GM12878 (cell line): ENCODE results near the gene SLC25A45. TPM values are rescaled to one million over a fixed set of nuclear protein-coding genes. Genes with fewer than 3 reads are reported as not detected.

Experiments
- ATAC-seq: fragments of 200-7000 bp; cut with Tn5 transposase; 3 replicates; pipeline ENCODE4 v1.9.1; 2020; ENCODE audit warnings: mild to moderate bottlenecking, moderate library complexity
- BruUV-seq: library from RNA; stranded (reverse); fragments of 400-500 nt; replicated peaks from 2 replicates; lab custom pipeline; 2021; lab: Mats Ljungman, UMichigan
- CTCF ChIA-PET: fragments of 300-600 bp; sonication (Branson Sonifier 250); formaldehyde crosslinking; extraction: SDS; loops from one replicate; lab custom pipeline; 2021; ENCODE audit warnings: inconsistent platforms; lab: Yijun Ruan, JAX
- POLR2A ChIA-PET: fragments of 350-600 bp; formaldehyde crosslinking; extraction: SDS; loops from one replicate; lab custom pipeline; 2021; ENCODE audit warnings: inconsistent platforms; lab: Charles Lee
- RAD21 ChIA-PET: fragments of 300-600 bp; sonication (Branson Sonifier 250); formaldehyde crosslinking; loops from one replicate; lab custom pipeline; 2023; ENCODE audit warnings: antibody characterized with exemption; ENCODE audit not compliant: unreplicated experiment; lab: Charles Lee
- SMC1A ChIA-PET: fragments of 300-600 bp; sonication (Branson Sonifier 250); formaldehyde crosslinking; loops from one replicate; lab custom pipeline; 2023; ENCODE audit not compliant: unreplicated experiment, uncharacterized antibody; lab: Charles Lee
- DNase-seq: peaks from one replicate; pipeline ENCODE4 v3.0.0-alpha.2; 2011; ENCODE audit warnings: low read depth, low spot score
- FAIRE-seq: peaks from 3 replicates; lab custom pipeline; 2011; peaks lifted over from hg19 to GRCh38; lab: Jason Lieb, UNC
- H2AFZ ChIP-seq: 2 replicates; pipeline ENCODE4 v1.6.0; 2011; ENCODE audit warnings: low read depth, low read length, control low read depth; ENCODE audit not compliant: control insufficient read depth
- H3K27ac ChIP-seq: 2 replicates; pipeline ENCODE4 v1.5.1; 2011; ENCODE audit warnings: control low read depth; ENCODE audit not compliant: control insufficient read depth, insufficient read depth
- H3K27me3 ChIP-seq, 2 experiments: replicated peaks in 1 of 2; 2 replicates each; pipeline versions ENCODE4 v1.6.0 to v1.6.1; 2011; ENCODE audit warnings: low read length in 1 of 2; ENCODE audit not compliant: control insufficient read depth in 2 of 2, insufficient read depth in 2 of 2
- H3K36me3 ChIP-seq, 2 experiments: 2 replicates each; pipeline ENCODE4 v1.5.1; 2011; ENCODE audit warnings: low read length in 1 of 2; ENCODE audit not compliant: control insufficient read depth in 2 of 2, insufficient read depth in 2 of 2
- H3K4me1 ChIP-seq: 2 replicates; pipeline ENCODE4 v1.6.1; 2011; ENCODE audit warnings: mild to moderate bottlenecking, low read length, moderate library complexity, mixed read lengths; ENCODE audit not compliant: control insufficient read depth, insufficient read depth
- H3K4me2 ChIP-seq: 2 replicates; pipeline ENCODE4 v1.6.0; 2011; ENCODE audit warnings: control low read depth; ENCODE audit not compliant: control insufficient read depth, insufficient read depth
- H3K4me3 ChIP-seq: fragments of 200-600 bp; sonication (generic); 2 replicates; pipeline ENCODE4 v1.5.1; 2016
- H3K79me2 ChIP-seq: 2 replicates; pipeline ENCODE4 v1.6.0; 2011; ENCODE audit warnings: low read length; ENCODE audit not compliant: control insufficient read depth, insufficient read depth
- H3K9ac ChIP-seq: 2 replicates; pipeline ENCODE4 v1.8.0; 2011; ENCODE audit warnings: low read length, control low read depth, mixed read lengths; ENCODE audit not compliant: control insufficient read depth, insufficient read depth
- H3K9me3 ChIP-seq: replicated peaks from 3 replicates; pipeline ENCODE4 v1.5.1; 2011; ENCODE audit warnings: mild to moderate bottlenecking, low read length; ENCODE audit not compliant: control insufficient read depth, insufficient read depth
- H4K20me1 ChIP-seq: 2 replicates; pipeline ENCODE4 v1.6.0; 2011; ENCODE audit not compliant: control insufficient read depth, insufficient read depth
- ATF7 ChIP-seq: fragments of 450-650 bp; IDR thresholded peaks from 2 replicates; pipeline ENCODE4 v1.6.1; 2016; ENCODE audit warnings: low read depth, mild to moderate bottlenecking
- BCLAF1 ChIP-seq: fragments of 450-650 bp; IDR thresholded peaks from 2 replicates; pipeline ENCODE4 v1.6.1; 2017; ENCODE audit warnings: antibody characterized with exemption, mild to moderate bottlenecking, moderate library complexity
- CEBPZ ChIP-seq: fragments of 150-350 bp; IDR thresholded peaks from 2 replicates; pipeline ENCODE4 v1.6.1; 2016; ENCODE audit warnings: low read depth, low read length
- ESRRA ChIP-seq: IDR thresholded peaks from 2 replicates; pipeline ENCODE4 v1.6.1; 2012; ENCODE audit warnings: mild to moderate bottlenecking, low read length, improper control_type of control experiment
- GABPA ChIP-seq: IDR thresholded peaks from 2 replicates; pipeline ENCODE4 v1.6.1; 2014; ENCODE audit warnings: antibody characterized with exemption, low read depth, mild to moderate bottlenecking, inconsistent platforms
- MTA3 ChIP-seq: IDR thresholded peaks from 2 replicates; pipeline ENCODE4 v1.6.1; 2012; ENCODE audit warnings: low read length, inconsistent platforms, borderline replicate concordance
- MXI1 ChIP-seq: fragments of 150-350 bp; IDR thresholded peaks from 2 replicates; pipeline ENCODE4 v1.6.1; 2011; ENCODE audit warnings: low read depth, mild to moderate bottlenecking, inconsistent platforms, low read length, improper control_type of control experiment
- SMC3 ChIP-seq: IDR thresholded peaks from 2 replicates; pipeline ENCODE4 v1.6.1; 2011; ENCODE audit warnings: low read length, improper control_type of control experiment, borderline replicate concordance
- TCF7 ChIP-seq: IDR thresholded peaks from 2 replicates; pipeline ENCODE4 v1.6.1; 2014; ENCODE audit warnings: antibody characterized with exemption, borderline replicate concordance
- ZBTB40 ChIP-seq: fragments of 450-650 bp; IDR thresholded peaks from 2 replicates; pipeline ENCODE4 v1.6.1; 2016; ENCODE audit warnings: mild to moderate bottlenecking, moderate library complexity, borderline replicate concordance
- ZNF384 ChIP-seq: IDR thresholded peaks from 2 replicates; pipeline ENCODE4 v1.6.1; 2012; ENCODE audit warnings: low read depth, mild to moderate bottlenecking, low read length, improper control_type of control experiment, borderline replicate concordance
- WGBS: methylation state at CpG from one replicate; pipeline ENCODE4 v1.1.6; 2016; ENCODE audit warnings: low lambda C conversion rate; ENCODE audit not compliant: insufficient replicate concordance, insufficient coverage; ENCODE audit errors: missing lambda C conversion rate; 5-methylcytosine and 5-hydroxymethylcytosine counted together
- in situ Hi-C: fragments of 300-500 bp; cut with MboI; formaldehyde crosslinking; loops from 9 replicates; pipeline ENCODE4 v1.14.3; 2018; ENCODE audit warnings: mixed read lengths
- intact Hi-C: fragments of 100-400 bp; cut with micrococcal nuclease; formaldehyde crosslinking; loops from one replicate; pipeline ENCODE4 v1.14.2; 2022; ENCODE audit not compliant: unreplicated experiment
- polyA plus RNA-seq, 11 experiments: library from polyadenylated mRNA; depleted of rRNA in 4 of 11; unstranded in 6 of 11; stranded (reverse) in 5 of 11; fragments of >200 nt; fragmentation: Nextera tagmentation in 4 of 11; fragmentation: Illumina TruSeq in 1 of 11; extraction: Ambion mirVana in 4 of 11; extraction: Trizol in 1 of 11; gene quantifications; 1 replicate in 1 of 11; 2 replicates in 10 of 11; pipeline versions ENCODE4 v1.2.1 to v1.2.3, GENCODE V29; 2011 to 2016; ENCODE audit warnings: inconsistent platforms in 2 of 11, missing spikeins in 2 of 11, low read depth in 1 of 11
- total RNA-seq, 4 experiments: library from RNA; depleted of rRNA in 3 of 4; stranded (reverse); fragments of >200 nt in 3 of 4; fragmentation: Illumina TruSeq in 1 of 4; extraction: Trizol in 1 of 4; gene quantifications; 2 replicates each; pipeline versions ENCODE4 v1.2.1 to v1.2.3, GENCODE V29; 2013 to 2021

Gene SLC25A45
- total and polyA plus RNA-seq, 10 of the 15 experiments (the other 5 are each of a cell fraction or from before 2014, with no cell fraction given): 4.1 to 35.2 (median 20.3) TPM

GRCh38 chr11:65392899-65393298 is 10.5 kb upstream of the SLC25A45 start (continued):
- no peak for TF ChIP-seq ZBTB40

GRCh38 chr11:65392186-65392829 is 9.9 kb upstream of the SLC25A45 start:
- SMC1A ChIA-PET: no interaction called here
- BruUV-seq: no TSS peak
- Histone ChIP-seq H3K27me3 (no peaks in the 10 kb centered on the region), H3K36me3 (peaks cover 6 to 26% of the 10 kb centered on the region in 2 experiments), H3K79me2 (peaks cover 39% of the 10 kb centered on the region), H4K20me1 (no peaks in the 10 kb centered on the region; the same call in 1 of the 2 replicates), H3K27ac (no peak overlapping the region; the same call in 1 of the 2 replicates), H3K9me3 (no peaks in the 10 kb centered on the region), H2AFZ (no peak overlapping the region), H3K4me1 (peaks cover 28% of the 10 kb centered on the region), H3K4me2 (no peak overlapping the region), H3K4me3 (no peak overlapping the region), H3K9ac (no peak overlapping the region)
- FAIRE-seq (no peak), ATAC-seq (no peak), DNase-seq (no peak)
- POLR2A ChIA-PET: interaction anchor here (1.3 kb wide), 2 partner anchors 11 to 14 kb away, joined by 3 to 5 read pairs; no protein-coding TSS in a partner anchor
- in situ Hi-C loops (no loop called here), intact Hi-C loops (no loop called here)
- WGBS: 85% methylated on average over 13 of the region's 13 CpGs
- CTCF ChIA-PET: interaction anchor here (1.1 to 2.2 kb wide), 4 partner anchors 9 to 25 kb away, joined by 3 to 5 read pairs (median 4); no protein-coding TSS in a partner anchor
- RAD21 ChIA-PET: interaction anchor here (2.0 kb wide), 1 partner anchor 24 kb away, joined by 8 read pairs; no protein-coding TSS in a partner anchor
- TF ChIP-seq ESRRA: no peak
- no peak for TF ChIP-seq CEBPZ
- no peak for TF ChIP-seq SMC3
- no peak for TF ChIP-seq BCLAF1
- TF ChIP-seq ATF7: no peak
- no peak for TF ChIP-seq TCF7
- no peak for TF ChIP-seq MTA3
- no peak for TF ChIP-seq MXI1
- TF ChIP-seq GABPA: no peak
- TF ChIP-seq ZNF384: no peak
